ENCODE data around the gene EBP. TPM values are rescaled to one million over a fixed set of nuclear protein-coding genes. Genes with fewer than 3 reads are reported as not detected.

The EBP gene
- total and polyA plus RNA-seq, 2 of the 8 experiments (the other 6 are each of a cell fraction or from before 2014, with no cell fraction given) = 143 to 286 TPM

DNA sequence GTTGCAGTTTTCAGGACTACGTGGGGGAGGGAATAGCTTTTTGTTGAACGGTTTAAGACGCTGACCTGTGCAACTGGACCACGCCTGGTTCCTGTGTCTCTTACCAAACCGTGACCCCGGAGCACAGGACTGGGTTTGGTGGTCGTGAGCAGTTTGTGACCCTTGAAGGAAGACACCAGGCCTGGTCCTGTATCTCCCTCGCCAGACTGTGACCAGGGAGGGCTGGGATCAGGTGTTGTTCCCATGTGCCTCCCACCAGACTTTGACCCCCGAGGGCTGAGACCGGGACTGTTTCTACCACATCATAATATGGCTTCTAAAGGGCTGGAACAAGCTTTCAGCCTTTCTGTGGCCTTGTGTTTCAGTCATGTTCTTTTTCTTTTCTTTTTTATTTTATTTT lies 683 bp downstream of the EBP start (continued):
- TF ChIP-seq, protein P1, sequence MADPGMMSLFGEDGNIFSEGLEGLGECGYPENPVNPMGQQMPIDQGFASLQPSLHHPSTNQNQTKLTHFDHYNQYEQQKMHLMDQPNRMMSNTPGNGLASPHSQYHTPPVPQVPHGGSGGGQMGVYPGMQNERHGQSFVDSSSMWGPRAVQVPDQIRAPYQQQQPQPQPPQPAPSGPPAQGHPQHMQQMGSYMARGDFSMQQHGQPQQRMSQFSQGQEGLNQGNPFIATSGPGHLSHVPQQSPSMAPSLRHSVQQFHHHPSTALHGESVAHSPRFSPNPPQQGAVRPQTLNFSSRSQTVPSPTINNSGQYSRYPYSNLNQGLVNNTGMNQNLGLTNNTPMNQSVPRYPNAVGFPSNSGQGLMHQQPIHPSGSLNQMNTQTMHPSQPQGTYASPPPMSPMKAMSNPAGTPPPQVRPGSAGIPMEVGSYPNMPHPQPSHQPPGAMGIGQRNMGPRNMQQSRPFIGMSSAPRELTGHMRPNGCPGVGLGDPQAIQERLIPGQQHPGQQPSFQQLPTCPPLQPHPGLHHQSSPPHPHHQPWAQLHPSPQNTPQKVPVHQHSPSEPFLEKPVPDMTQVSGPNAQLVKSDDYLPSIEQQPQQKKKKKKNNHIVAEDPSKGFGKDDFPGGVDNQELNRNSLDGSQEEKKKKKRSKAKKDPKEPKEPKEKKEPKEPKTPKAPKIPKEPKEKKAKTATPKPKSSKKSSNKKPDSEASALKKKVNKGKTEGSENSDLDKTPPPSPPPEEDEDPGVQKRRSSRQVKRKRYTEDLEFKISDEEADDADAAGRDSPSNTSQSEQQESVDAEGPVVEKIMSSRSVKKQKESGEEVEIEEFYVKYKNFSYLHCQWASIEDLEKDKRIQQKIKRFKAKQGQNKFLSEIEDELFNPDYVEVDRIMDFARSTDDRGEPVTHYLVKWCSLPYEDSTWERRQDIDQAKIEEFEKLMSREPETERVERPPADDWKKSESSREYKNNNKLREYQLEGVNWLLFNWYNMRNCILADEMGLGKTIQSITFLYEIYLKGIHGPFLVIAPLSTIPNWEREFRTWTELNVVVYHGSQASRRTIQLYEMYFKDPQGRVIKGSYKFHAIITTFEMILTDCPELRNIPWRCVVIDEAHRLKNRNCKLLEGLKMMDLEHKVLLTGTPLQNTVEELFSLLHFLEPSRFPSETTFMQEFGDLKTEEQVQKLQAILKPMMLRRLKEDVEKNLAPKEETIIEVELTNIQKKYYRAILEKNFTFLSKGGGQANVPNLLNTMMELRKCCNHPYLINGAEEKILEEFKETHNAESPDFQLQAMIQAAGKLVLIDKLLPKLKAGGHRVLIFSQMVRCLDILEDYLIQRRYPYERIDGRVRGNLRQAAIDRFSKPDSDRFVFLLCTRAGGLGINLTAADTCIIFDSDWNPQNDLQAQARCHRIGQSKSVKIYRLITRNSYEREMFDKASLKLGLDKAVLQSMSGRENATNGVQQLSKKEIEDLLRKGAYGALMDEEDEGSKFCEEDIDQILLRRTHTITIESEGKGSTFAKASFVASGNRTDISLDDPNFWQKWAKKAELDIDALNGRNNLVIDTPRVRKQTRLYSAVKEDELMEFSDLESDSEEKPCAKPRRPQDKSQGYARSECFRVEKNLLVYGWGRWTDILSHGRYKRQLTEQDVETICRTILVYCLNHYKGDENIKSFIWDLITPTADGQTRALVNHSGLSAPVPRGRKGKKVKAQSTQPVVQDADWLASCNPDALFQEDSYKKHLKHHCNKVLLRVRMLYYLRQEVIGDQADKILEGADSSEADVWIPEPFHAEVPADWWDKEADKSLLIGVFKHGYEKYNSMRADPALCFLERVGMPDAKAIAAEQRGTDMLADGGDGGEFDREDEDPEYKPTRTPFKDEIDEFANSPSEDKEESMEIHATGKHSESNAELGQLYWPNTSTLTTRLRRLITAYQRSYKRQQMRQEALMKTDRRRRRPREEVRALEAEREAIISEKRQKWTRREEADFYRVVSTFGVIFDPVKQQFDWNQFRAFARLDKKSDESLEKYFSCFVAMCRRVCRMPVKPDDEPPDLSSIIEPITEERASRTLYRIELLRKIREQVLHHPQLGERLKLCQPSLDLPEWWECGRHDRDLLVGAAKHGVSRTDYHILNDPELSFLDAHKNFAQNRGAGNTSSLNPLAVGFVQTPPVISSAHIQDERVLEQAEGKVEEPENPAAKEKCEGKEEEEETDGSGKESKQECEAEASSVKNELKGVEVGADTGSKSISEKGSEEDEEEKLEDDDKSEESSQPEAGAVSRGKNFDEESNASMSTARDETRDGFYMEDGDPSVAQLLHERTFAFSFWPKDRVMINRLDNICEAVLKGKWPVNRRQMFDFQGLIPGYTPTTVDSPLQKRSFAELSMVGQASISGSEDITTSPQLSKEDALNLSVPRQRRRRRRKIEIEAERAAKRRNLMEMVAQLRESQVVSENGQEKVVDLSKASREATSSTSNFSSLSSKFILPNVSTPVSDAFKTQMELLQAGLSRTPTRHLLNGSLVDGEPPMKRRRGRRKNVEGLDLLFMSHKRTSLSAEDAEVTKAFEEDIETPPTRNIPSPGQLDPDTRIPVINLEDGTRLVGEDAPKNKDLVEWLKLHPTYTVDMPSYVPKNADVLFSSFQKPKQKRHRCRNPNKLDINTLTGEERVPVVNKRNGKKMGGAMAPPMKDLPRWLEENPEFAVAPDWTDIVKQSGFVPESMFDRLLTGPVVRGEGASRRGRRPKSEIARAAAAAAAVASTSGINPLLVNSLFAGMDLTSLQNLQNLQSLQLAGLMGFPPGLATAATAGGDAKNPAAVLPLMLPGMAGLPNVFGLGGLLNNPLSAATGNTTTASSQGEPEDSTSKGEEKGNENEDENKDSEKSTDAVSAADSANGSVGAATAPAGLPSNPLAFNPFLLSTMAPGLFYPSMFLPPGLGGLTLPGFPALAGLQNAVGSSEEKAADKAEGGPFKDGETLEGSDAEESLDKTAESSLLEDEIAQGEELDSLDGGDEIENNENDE (IDR thresholded peaks at IDR 0.05; ENCODE audit: insufficient replicate concordance, low read length) = no peak
- TF ChIP-seq KDM4A (IDR thresholded peaks at IDR 0.05; ENCODE audit: low read depth, low read length, severe bottlenecking) (peak; percentile 14), RBBP5 (IDR thresholded peaks at IDR 0.05; ENCODE audit: borderline replicate concordance, low read depth, low read length) (no peak), SP1 (IDR thresholded peaks at IDR 0.05; ENCODE audit: low read depth, low read length) (no peak), PHF8 (conservative IDR thresholded peaks at IDR 0.05; ENCODE audit: low read depth, low read length) (no peak), RXRA (IDR thresholded peaks at IDR 0.05; ENCODE audit: insufficient read depth, low read depth, low read length) (no peak)
